Ovary (tissue), 9 donors: ENCODE results near the gene SAYSD1. TPM values are rescaled to one million over a fixed set of nuclear protein-coding genes. Genes with fewer than 3 reads are reported as not detected.

Experiments used
- DNase-seq, 5 donors: peaks; one replicate each; pipeline ENCODE4 v3.0.0-alpha.2; 2019 to 2020
- H3K27ac ChIP-seq, 2 donors: fragments of 200-600 bp; one replicate each; pipeline versions ENCODE4 v1.5.1 to v1.8.0; 2019 to 2022
- H3K27me3 ChIP-seq: fragments of 200-600 bp; one replicate; pipeline ENCODE4 v1.8.0; 2022
- H3K36me3 ChIP-seq: fragments of 200-600 bp; sonication (generic); one replicate; pipeline ENCODE4 v1.5.1; 2019
- H3K4me1 ChIP-seq: one replicate; pipeline ENCODE4 v1.8.1; 2013; ENCODE audit warnings: mild to moderate bottlenecking, moderate library complexity; ENCODE audit not compliant: insufficient read depth
- H3K4me3 ChIP-seq: fragments of 200-600 bp; sonication (generic); one replicate; pipeline ENCODE4 v1.5.1; 2017
- H3K9me3 ChIP-seq, 2 donors: fragments of 200-600 bp in 1 of 2; sonication (generic) in 1 of 2; one replicate each; pipeline versions ENCODE4 v1.5.1 to v1.8.1; 2013 to 2019; ENCODE audit warnings: mild to moderate bottlenecking in 1 of 2, moderate library complexity in 1 of 2
- EP300 ChIP-seq: sonication (generic); formaldehyde crosslinking; IDR thresholded peaks from one replicate; pipeline ENCODE4 v1.6.1; 2017; ENCODE audit warnings: antibody characterized with exemption
- POLR2A ChIP-seq: fragments of 450-650 bp; IDR thresholded peaks from one replicate; pipeline ENCODE4 v1.6.1; 2017; ENCODE audit warnings: antibody characterized with exemption, mild to moderate bottlenecking, moderate library complexity
- WGBS, 3 donors: extraction: QIAGEN DNeasy Blood & Tissue Kit in 1 of 3; methylation state at CpG; one replicate each; pipeline versions ENCODE4 v1.1.5 to v1.1.7; 2013 to 2017; 5-methylcytosine and 5-hydroxymethylcytosine counted together
- intact Hi-C, 4 donors: fragments of 100-400 bp; cut with DNase I; formaldehyde crosslinking; loops; one replicate each; pipeline versions ENCODE4 v1.11.0 to v1.15.1; 2022 to 2023
- polyA plus RNA-seq, 2 donors: library from polyadenylated mRNA; stranded (reverse); fragments of 200-250 nt in 1 of 2; fragments of 350-450 nt in 1 of 2; fragmentation: Illumina TruSeq in 1 of 2; extraction: RNeasy Lipid Tissue Mini Kit (QIAGEN cat#74804) in 1 of 2; gene quantifications; one replicate each; pipeline ENCODE4 v1.2.3, GENCODE V29; 2013 to 2014
- total RNA-seq, 7 donors: library from RNA; depleted of rRNA in 2 of 7; stranded (reverse); fragments of >200 nt in 2 of 7; fragmentation: NEBNext Ultra II Directional in 3 of 7; extraction: Animal tissue kit (Norgen Biotek cat#: 25700) in 3 of 7; gene quantifications; one replicate each; pipeline versions ENCODE4 v1.1.0 to v1.2.4, GENCODE V29; 2016 to 2023
- TF ChIP-seq, protein P1 (sequence below), 3 donors: fragments of 450-650 bp in 2 of 3; fragments of 200-600 bp in 1 of 3; IDR thresholded peaks; one replicate each; pipeline versions ENCODE4 v1.5.1 to v1.8.0; 2016 to 2022; ENCODE audit warnings: antibody characterized with exemption in 3 of 3, mild to moderate bottlenecking in 1 of 3
- donor health status: DM: no; HTN: no; CAD: no; lungs with moderate emphysema.
- donor health status: DM: no; HTN: no; CAD: no.
- donor health status: Bipolar disorder and iron deficiency.
- donor health status: DM: yes; HTN: yes; CAD: no.
- donor health status: DM: no; HTN: no; CAD: no.
- donor health status: DM: yes; HTN: yes; CAD: no.

The SAYSD1 gene
- total and polyA plus RNA-seq, 9 donors: 11.4 to 17.7 (median 15.3) TPM

DNA sequence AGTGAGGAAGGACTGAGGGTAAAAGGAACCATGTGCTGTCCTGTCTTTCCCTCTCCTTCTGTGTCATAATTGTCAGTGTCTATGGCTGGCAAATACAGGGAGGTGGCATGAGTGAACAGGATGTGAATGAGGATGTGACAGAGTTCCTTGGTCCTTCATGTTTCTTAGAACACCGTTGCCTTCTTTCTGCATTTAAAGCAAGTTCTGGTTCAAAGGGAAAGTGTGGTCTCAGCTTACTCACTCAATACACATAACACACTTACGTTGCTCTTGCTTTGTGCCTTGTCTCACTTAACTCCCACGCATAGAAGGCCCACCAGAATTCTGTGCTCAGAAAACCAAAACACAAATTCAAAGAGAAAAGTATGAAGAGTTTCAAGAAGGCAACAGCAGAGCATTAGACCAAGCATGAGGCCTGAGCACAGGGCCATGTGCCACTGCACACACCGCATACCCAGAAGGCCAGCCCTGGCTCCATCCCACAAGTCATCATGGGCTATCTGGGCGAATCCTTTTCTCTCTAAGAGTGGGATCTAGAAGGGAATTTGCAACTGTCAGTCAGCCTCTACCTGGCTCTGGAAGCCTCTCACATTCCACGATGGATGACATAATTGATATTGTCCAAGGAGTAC, 38.9 kb upstream of the SAYSD1 start:
- H3K36me3 ChIP-seq: no peaks in the 10 kb centered on the region
- no peak overlapping the region for H3K27ac ChIP-seq
- 80 to 83% (median 82%) methylated on average over 6 of the region's 6 CpGs for WGBS, 3 donors
- H3K9me3 ChIP-seq: no peaks in the 10 kb centered on the region
- intact Hi-C loops: no loop called here
- no peak overlapping the region for H3K4me3 ChIP-seq
- DNase-seq: no peak
- no peaks in the 10 kb centered on the region for H3K4me1 ChIP-seq
- no peaks in the 10 kb centered on the region for H3K27me3 ChIP-seq
- TF ChIP-seq, protein P1, sequence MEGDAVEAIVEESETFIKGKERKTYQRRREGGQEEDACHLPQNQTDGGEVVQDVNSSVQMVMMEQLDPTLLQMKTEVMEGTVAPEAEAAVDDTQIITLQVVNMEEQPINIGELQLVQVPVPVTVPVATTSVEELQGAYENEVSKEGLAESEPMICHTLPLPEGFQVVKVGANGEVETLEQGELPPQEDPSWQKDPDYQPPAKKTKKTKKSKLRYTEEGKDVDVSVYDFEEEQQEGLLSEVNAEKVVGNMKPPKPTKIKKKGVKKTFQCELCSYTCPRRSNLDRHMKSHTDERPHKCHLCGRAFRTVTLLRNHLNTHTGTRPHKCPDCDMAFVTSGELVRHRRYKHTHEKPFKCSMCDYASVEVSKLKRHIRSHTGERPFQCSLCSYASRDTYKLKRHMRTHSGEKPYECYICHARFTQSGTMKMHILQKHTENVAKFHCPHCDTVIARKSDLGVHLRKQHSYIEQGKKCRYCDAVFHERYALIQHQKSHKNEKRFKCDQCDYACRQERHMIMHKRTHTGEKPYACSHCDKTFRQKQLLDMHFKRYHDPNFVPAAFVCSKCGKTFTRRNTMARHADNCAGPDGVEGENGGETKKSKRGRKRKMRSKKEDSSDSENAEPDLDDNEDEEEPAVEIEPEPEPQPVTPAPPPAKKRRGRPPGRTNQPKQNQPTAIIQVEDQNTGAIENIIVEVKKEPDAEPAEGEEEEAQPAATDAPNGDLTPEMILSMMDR (IDR thresholded peaks at IDR 0.05): no peak
- no peak for TF ChIP-seq EP300
- no peak for TF ChIP-seq POLR2A

GRCh38 chr6:39152262-39152661, 37.3 kb upstream of the SAYSD1 start:
- no peak overlapping the region for H3K4me3 ChIP-seq
- DNase-seq: no peak
- intact Hi-C loops: no loop called here
- H3K9me3 ChIP-seq: no peaks in the 10 kb centered on the region
- no peak overlapping the region for H3K27ac ChIP-seq
- H3K27me3 ChIP-seq: no peaks in the 10 kb centered on the region
- WGBS, 3 donors: 48 to 59% (median 56%) methylated on average over 5 of the region's 5 CpGs
- no peaks in the 10 kb centered on the region for H3K36me3 ChIP-seq
- H3K4me1 ChIP-seq: no peaks in the 10 kb centered on the region
- no peak for TF ChIP-seq EP300
- TF ChIP-seq, protein P1 (IDR thresholded peaks at IDR 0.05): no peak

GRCh38 chr6:39151211-39151610, 36.2 kb upstream of the SAYSD1 start:
- no peaks in the 10 kb centered on the region for H3K36me3 ChIP-seq
- no peak overlapping the region for H3K4me3 ChIP-seq
- DNase-seq: no peak
- intact Hi-C loops: no loop called here
- H3K27ac ChIP-seq: no peak overlapping the region
- TF ChIP-seq, protein P1 (IDR thresholded peaks at IDR 0.05): no peak
- TF ChIP-seq EP300: no peak
- TF ChIP-seq POLR2A: no peak
- no peaks in the 10 kb centered on the region for H3K4me1 ChIP-seq
- H3K9me3 ChIP-seq: no peaks in the 10 kb centered on the region
- 72 to 79% (median 76%) methylated on average over 3 of the region's 3 CpGs for WGBS, 3 donors
- H3K27me3 ChIP-seq: no peaks in the 10 kb centered on the region

DNA sequence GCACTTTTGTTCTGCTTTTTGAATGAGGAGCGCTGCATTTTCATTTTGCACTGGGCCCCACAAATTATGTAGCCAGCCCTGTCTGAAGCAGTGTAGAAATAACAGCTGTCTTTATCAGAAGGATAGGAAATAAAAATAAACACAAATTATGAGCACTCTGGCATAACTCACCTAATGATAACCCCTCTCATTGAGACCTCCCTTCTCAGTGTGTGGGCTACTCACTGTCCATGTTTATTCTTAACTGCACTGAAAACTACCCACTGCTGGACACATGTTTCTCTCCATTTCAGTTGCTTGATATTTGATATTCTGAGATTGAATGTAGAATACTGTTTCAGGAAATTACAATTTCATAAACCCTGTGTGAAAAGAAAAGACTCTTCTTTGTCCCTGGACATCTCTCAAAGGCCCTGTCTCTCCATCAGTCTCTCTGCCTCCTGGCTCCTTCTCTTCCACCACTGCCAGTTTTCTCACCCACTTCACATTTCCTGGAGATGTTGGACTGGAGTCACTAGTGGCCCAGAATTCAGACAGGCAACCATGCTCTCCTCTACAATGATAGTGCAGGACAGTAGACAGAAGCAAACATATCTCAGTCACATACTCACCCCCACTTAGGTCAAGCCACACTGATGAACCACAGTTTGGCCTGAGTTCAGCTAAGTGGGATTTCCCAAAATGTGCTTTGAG, 29.6 kb upstream of the SAYSD1 start:
- TF ChIP-seq EP300 (no peak), POLR2A (no peak)
- Histone ChIP-seq H3K4me3 (no peak overlapping the region), H3K27ac (no peak overlapping the region), H3K9me3 (no peaks in the 10 kb centered on the region), H3K4me1 (no peaks in the 10 kb centered on the region), H3K27me3 (no peaks in the 10 kb centered on the region), H3K36me3 (no peaks in the 10 kb centered on the region)
- WGBS, 3 donors: 22 to 34% (median 24%) methylated on average over 1 of the region's 1 CpG
- DNase-seq: no peak
- intact Hi-C loops: no loop called here
